Adrenal gland (tissue), 12 donors: ENCODE results near the gene CBFA2T3. TPM values are rescaled to one million over a fixed set of nuclear protein-coding genes. Genes with fewer than 3 reads are reported as not detected.

ENCODE experiments used
- DNase-seq, 7 donors: peaks; one replicate each; pipeline ENCODE4 v3.0.0-alpha.2; 2019 to 2020
- H3K27ac ChIP-seq, 5 donors: fragments of 200-600 bp; sonication (generic) in 4 of 5; 1 replicate in 3 of 5; 2 replicates in 2 of 5; pipeline versions ENCODE4 v1.5.1 to v1.8.0; 2016 to 2020; ENCODE audit warnings: mild to moderate bottlenecking in 1 of 5
- H3K27me3 ChIP-seq: fragments of 200-600 bp; 2 replicates; pipeline ENCODE4 v1.8.0; 2021
- H3K36me3 ChIP-seq, 2 donors: fragments of 200-600 bp; replicated peaks in 1 of 2; 1 replicate in 1 of 2; 2 replicates in 1 of 2; pipeline versions ENCODE4 v1.5.1 to v1.8.0; 2018 to 2022
- H3K4me1 ChIP-seq, 2 donors: fragments of 200-600 bp; replicated peaks in 1 of 2; 1 replicate in 1 of 2; 2 replicates in 1 of 2; pipeline versions ENCODE4 v1.5.1 to v1.8.0; 2018 to 2021
- H3K4me3 ChIP-seq, 4 donors: fragments of 200-600 bp; sonication (generic) in 3 of 4; one replicate each; pipeline ENCODE4 v1.5.1; 2016 to 2018
- H3K9me3 ChIP-seq, 3 donors: fragments of 200-600 bp; sonication (generic) in 1 of 3; replicated peaks in 1 of 3; 1 replicate in 2 of 3; 2 replicates in 1 of 3; pipeline versions ENCODE4 v1.5.1 to v1.8.0; 2016 to 2021
- CTCF ChIP-seq, 6 experiments: fragments of 450-650 bp in 4 of 6; fragments of 200-600 bp in 2 of 6; sonication (generic) in 1 of 6; IDR thresholded peaks; 1 replicate in 5 of 6; 2 replicates in 1 of 6; pipeline versions ENCODE4 v1.5.1 to v1.8.0; 2016 to 2021; ENCODE audit warnings: antibody characterized with exemption in 6 of 6, mild to moderate bottlenecking in 2 of 6, moderate library complexity in 1 of 6
- POLR2A ChIP-seq, 2 donors: fragments of 450-650 bp; IDR thresholded peaks; one replicate each; pipeline ENCODE4 v1.6.1; 2017; ENCODE audit warnings: antibody characterized with exemption in 2 of 2, mild to moderate bottlenecking in 2 of 2, moderate library complexity in 1 of 2
- WGBS, 4 donors: extraction: QIAGEN DNeasy Blood & Tissue Kit in 2 of 4; methylation state at CpG; one replicate each; pipeline versions ENCODE4 v1.1.5 to v1.1.7; 2013 to 2017; 5-methylcytosine and 5-hydroxymethylcytosine counted together
- intact Hi-C, 2 donors: fragments of 100-400 bp; cut with DNase I; formaldehyde crosslinking; loops; one replicate each; pipeline versions ENCODE4 v1.14.1 to v1.15.0; 2022 to 2023
- polyA plus RNA-seq, 3 donors: library from polyadenylated mRNA; stranded (reverse); fragments of 200-250 nt in 2 of 3; fragments of 350-450 nt in 1 of 3; fragmentation: Illumina TruSeq in 1 of 3; extraction: RNeasy Lipid Tissue Mini Kit (QIAGEN cat#74804) in 1 of 3; gene quantifications; one replicate each; pipeline ENCODE4 v1.2.3, GENCODE V29; 2013 to 2014
- total RNA-seq, 9 donors: library from RNA; depleted of rRNA in 4 of 9; stranded (reverse); fragments of >200 nt in 4 of 9; fragments of 120-200 nt in 1 of 9; fragmentation: NEBNext Ultra II Directional in 1 of 9; extraction: Animal tissue kit (Norgen Biotek cat#: 25700) in 1 of 9; gene quantifications; one replicate each; pipeline versions ENCODE4 v1.1.0 to v1.2.4, GENCODE V29; 2013 to 2023
- donor health status: healthy with polysubstance abuse.
- donor health status: Bipolar disorder and iron deficiency.
- donor health status: DM: yes; HTN: yes; CAD: no.
- donor health status: DM: no; HTN: no; CAD: no.
- donor health status: DM: no; HTN: no; CAD: no.
- donor health status: DM: yes; HTN: yes; CAD: no.

The CBFA2T3 gene
- total and polyA plus RNA-seq, 12 donors = 0.30 to 16.9 (median 2.2) TPM

GRCh38 chr16:88882358-88883030, 94.5 kb downstream of the CBFA2T3 start:
- Histone ChIP-seq H3K27ac (no peak overlapping the region), H3K27me3 (no peaks in the 10 kb centered on the region), H3K4me3 (no peak overlapping the region), H3K36me3 (no peaks in the 10 kb centered on the region), H3K9me3 (no peaks in the 10 kb centered on the region), H3K4me1 (no peaks in the 10 kb centered on the region)
- DNase-seq = no peak
- TF ChIP-seq CTCF (IDR thresholded peaks at IDR 0.05) (no peak), POLR2A (IDR thresholded peaks at IDR 0.05) (no peak)
- 89 to 91% (median 90%) methylated on average over 19 to 26 of the region's 26 CpGs for WGBS, 4 donors
- intact Hi-C loops = no loop called here

- H3K27me3 ChIP-seq = no peaks in the 10 kb centered on the region
- no peaks in the 10 kb centered on the region for H3K9me3 ChIP-seq
- no peak overlapping the region for H3K4me3 ChIP-seq
- H3K27ac ChIP-seq = no peak overlapping the region
- no peak for TF ChIP-seq CTCF (IDR thresholded peaks at IDR 0.05)
- TF ChIP-seq POLR2A (IDR thresholded peaks at IDR 0.05) = no peak
- intact Hi-C loops = no loop called here
- H3K36me3 ChIP-seq = no peaks in the 10 kb centered on the region
- no peak for DNase-seq
- no peaks in the 10 kb centered on the region for H3K4me1 ChIP-seq
- 58 to 95% (median 83%) methylated on average over 4 to 27 of the region's 27 CpGs for WGBS, 4 donors
Observed at GRCh38 chr16:88881675-88882357, 95.2 kb downstream of the CBFA2T3 start.

GRCh38 chr16:88881007-88881615, 95.9 kb downstream of the CBFA2T3 start:
- no peak for DNase-seq
- H3K36me3 ChIP-seq = no peaks in the 10 kb centered on the region
- no peaks in the 10 kb centered on the region for H3K27me3 ChIP-seq
- intact Hi-C loops = no loop called here
- no peak for TF ChIP-seq POLR2A (IDR thresholded peaks at IDR 0.05)
- no peak for TF ChIP-seq CTCF (IDR thresholded peaks at IDR 0.05)
- H3K4me3 ChIP-seq = no peak overlapping the region
- H3K27ac ChIP-seq = no peak overlapping the region
- H3K4me1 ChIP-seq = no peaks in the 10 kb centered on the region
- no peaks in the 10 kb centered on the region for H3K9me3 ChIP-seq
- 53 to 67% (median 63%) methylated on average over 7 to 46 of the region's 46 CpGs for WGBS, 4 donors

GRCh38 chr16:88880226-88881006, 96.6 kb downstream of the CBFA2T3 start:
- Histone ChIP-seq H3K27me3 (no peaks in the 10 kb centered on the region), H3K9me3 (no peaks in the 10 kb centered on the region), H3K4me1 (no peaks in the 10 kb centered on the region), H3K36me3 (no peaks in the 10 kb centered on the region), H3K27ac (no peak overlapping the region), H3K4me3 (no peak overlapping the region)
- 71 to 85% (median 80%) methylated on average over 11 to 36 of the region's 36 CpGs for WGBS, 4 donors
- intact Hi-C loops = no loop called here
- TF ChIP-seq CTCF (IDR thresholded peaks at IDR 0.05) = no peak
- no peak for DNase-seq
